ENCODE results near the gene SMCO1. TPM values are rescaled to one million over a fixed set of nuclear protein-coding genes. Genes with fewer than 3 reads are reported as not detected.
A peak's percentile ranks its signal among the peaks of the same experiment; 100 is the strongest.
"Not testable (repeated sequence)": the region's sequence is repeated elsewhere in the genome, so short reads cannot be mapped to it uniquely, and the experiment has no call there.

SMCO1 gene
- polyA plus RNA-seq, 3 donors = not detected

DNA sequence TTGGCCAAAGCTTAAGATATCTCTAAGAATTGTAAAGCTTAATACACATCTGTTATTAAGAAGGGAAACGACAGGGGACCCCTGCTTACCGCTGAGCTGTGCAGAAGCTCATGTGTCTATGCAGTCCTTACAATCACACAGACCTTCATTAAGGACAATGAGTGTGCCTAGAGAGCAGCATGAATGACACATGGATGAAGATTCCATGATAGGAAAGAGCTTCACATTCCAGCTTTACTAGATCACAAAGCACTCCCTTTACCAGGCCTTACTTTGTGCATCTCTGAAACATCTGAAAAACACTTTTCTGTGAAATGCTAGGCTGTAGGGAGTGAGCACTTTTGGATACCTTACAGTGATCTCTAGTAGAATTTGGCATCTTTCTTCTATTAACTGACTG is 43.6 kb downstream of the SMCO1 start:
- Histone ChIP-seq H3K27ac (ENCODE audit: low read depth in 1 of 2, low read length in 2 of 2) (peak overlapping the region in 1 of 2 donors; percentile 8), H3K4me3 (replicated peaks in 1 of 3; ENCODE audit: low read depth in 2 of 3, low read length in 3 of 3) (no peak overlapping the region), H3K4me1 (ENCODE audit: control insufficient read depth in 1 of 2, insufficient read depth in 2 of 2, low read length in 2 of 2) (no peaks in the 10 kb centered on the region), H3K79me2 (ENCODE audit: insufficient read depth, low read length) (peaks cover 12% of the 10 kb centered on the region), H4K20me1 (ENCODE audit: insufficient read depth, low read length) (peaks cover 9% of the 10 kb centered on the region), H3K9ac (ENCODE audit: insufficient read depth, low read length, poor library complexity, severe bottlenecking) (no peak overlapping the region), H3K4me2 (replicated peaks; ENCODE audit: extremely low read depth, low read length, poor library complexity, severe bottlenecking) (no peak overlapping the region), H3K9me3 (replicated peaks in 1 of 2; ENCODE audit: control insufficient read depth in 1 of 2, insufficient read depth in 1 of 2, low read length in 2 of 2) (no peaks in the 10 kb centered on the region), H3K27me3 (ENCODE audit: control insufficient read depth in 2 of 2, insufficient read depth in 2 of 2, low read length in 2 of 2) (no peaks in the 10 kb centered on the region), H2AFZ (ENCODE audit: insufficient read depth, low read depth, low read length, poor library complexity, severe bottlenecking) (no peak overlapping the region), H3K36me3 (replicated peaks in 1 of 2; ENCODE audit: control insufficient read depth in 1 of 2, insufficient read depth in 2 of 2, low read length in 2 of 2) (peaks cover 52 to 81% of the 10 kb centered on the region in 2 donors)
- DNase-seq = no peak
- H3K9me3 Mint-ChIP-seq = peaks cover 0 to 2% (median 0%) of the 10 kb centered on the region in 7 donors
- no CpG with 5 or more reads among the region's 2 CpGs for WGBS (ENCODE audit: insufficient coverage)
- no peak overlapping the region for H3K4me3 Mint-ChIP-seq
- H3K36me3 Mint-ChIP-seq = peaks cover 50 to 83% of the 10 kb centered on the region in 2 donors
- TF ChIP-seq, protein P1, sequence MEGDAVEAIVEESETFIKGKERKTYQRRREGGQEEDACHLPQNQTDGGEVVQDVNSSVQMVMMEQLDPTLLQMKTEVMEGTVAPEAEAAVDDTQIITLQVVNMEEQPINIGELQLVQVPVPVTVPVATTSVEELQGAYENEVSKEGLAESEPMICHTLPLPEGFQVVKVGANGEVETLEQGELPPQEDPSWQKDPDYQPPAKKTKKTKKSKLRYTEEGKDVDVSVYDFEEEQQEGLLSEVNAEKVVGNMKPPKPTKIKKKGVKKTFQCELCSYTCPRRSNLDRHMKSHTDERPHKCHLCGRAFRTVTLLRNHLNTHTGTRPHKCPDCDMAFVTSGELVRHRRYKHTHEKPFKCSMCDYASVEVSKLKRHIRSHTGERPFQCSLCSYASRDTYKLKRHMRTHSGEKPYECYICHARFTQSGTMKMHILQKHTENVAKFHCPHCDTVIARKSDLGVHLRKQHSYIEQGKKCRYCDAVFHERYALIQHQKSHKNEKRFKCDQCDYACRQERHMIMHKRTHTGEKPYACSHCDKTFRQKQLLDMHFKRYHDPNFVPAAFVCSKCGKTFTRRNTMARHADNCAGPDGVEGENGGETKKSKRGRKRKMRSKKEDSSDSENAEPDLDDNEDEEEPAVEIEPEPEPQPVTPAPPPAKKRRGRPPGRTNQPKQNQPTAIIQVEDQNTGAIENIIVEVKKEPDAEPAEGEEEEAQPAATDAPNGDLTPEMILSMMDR (IDR thresholded peaks at IDR 0.05) = no peak
- intact Hi-C loops (cut with micrococcal nuclease) = no loop called here
- no peaks in the 10 kb centered on the region for H3K27me3 Mint-ChIP-seq (ENCODE audit: low read depth in 3 of 3)
- no peaks in the 10 kb centered on the region for H3K4me1 Mint-ChIP-seq
- peak overlapping the region in 1 of 7 donors; percentile 38 for H3K27ac Mint-ChIP-seq

DNA sequence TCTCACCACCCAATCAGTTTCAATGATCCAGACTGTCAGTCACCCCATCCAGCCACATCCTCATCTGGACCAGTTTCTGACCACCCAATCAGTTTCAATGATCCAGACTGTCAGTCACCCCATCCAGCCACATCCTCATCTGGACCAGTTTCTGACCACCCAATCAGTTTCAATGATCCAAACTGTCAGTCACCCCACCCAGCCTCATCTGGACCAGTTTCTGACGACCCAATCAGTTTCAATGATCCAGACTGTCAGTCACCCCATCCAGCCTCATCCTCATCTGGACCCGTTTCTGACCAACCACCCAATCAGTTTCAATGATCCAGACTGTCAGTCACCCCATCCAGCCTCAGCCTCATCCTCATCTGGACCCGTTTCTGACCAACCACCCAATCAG is 45.0 kb downstream of the SMCO1 start:
- not testable (repeated sequence) for H3K9me3 Mint-ChIP-seq
- peaks cover 12% of the 10 kb centered on the region for H3K79me2 ChIP-seq (ENCODE audit: insufficient read depth, low read length)
- H3K27ac Mint-ChIP-seq = peak overlapping the region in 2 of 7 donors; percentile 41 to 70

More for the DNA sequence above, 45.0 kb downstream of the SMCO1 start:
- H3K4me3 ChIP-seq (replicated peaks in 1 of 3; ENCODE audit: low read depth in 2 of 3, low read length in 3 of 3); H3K4me1 Mint-ChIP-seq; intact Hi-C loops (cut with micrococcal nuclease); H3K4me1 ChIP-seq (ENCODE audit: control insufficient read depth in 1 of 2, insufficient read depth in 2 of 2, low read length in 2 of 2); H2AFZ ChIP-seq (ENCODE audit: insufficient read depth, low read depth, low read length, poor library complexity, severe bottlenecking); H3K4me2 ChIP-seq (replicated peaks; ENCODE audit: extremely low read depth, low read length, poor library complexity, severe bottlenecking); DNase-seq; H3K9me3 ChIP-seq (replicated peaks in 1 of 2; ENCODE audit: control insufficient read depth in 1 of 2, insufficient read depth in 1 of 2, low read length in 2 of 2); H3K9ac ChIP-seq (ENCODE audit: insufficient read depth, low read length, poor library complexity, severe bottlenecking); H3K27me3 ChIP-seq (ENCODE audit: control insufficient read depth in 2 of 2, insufficient read depth in 2 of 2, low read length in 2 of 2); H3K4me3 Mint-ChIP-seq; H3K27me3 Mint-ChIP-seq (ENCODE audit: low read depth in 3 of 3); H4K20me1 ChIP-seq (ENCODE audit: insufficient read depth, low read length); H3K27ac ChIP-seq (ENCODE audit: low read depth in 1 of 2, low read length in 2 of 2): not testable (repeated sequence)
- peaks cover 50 to 71% of the 10 kb centered on the region in 2 donors for H3K36me3 ChIP-seq (replicated peaks in 1 of 2; ENCODE audit: control insufficient read depth in 1 of 2, insufficient read depth in 2 of 2, low read length in 2 of 2)
- 96% methylated on average over 3 of the region's 3 CpGs for WGBS (ENCODE audit: insufficient coverage)
- H3K36me3 Mint-ChIP-seq = peaks cover 45 to 70% of the 10 kb centered on the region in 2 donors
